K562 (cell line): ENCODE data around the gene CCDC102B. TPM values are rescaled to one million over a fixed set of nuclear protein-coding genes. Genes with fewer than 3 reads are reported as not detected.
A peak's percentile ranks its signal among the peaks of the same experiment; 100 is the strongest.

Experiments
- ATAC-seq: fragments of 200-7000 bp; cut with Tn5 transposase; 3 replicates; pipeline ENCODE4 v1.9.1; 2020; ENCODE audit warnings: moderate library complexity
- BruUV-seq: library from RNA; stranded (reverse); fragments of 400-500 nt; replicated peaks from 2 replicates; lab custom pipeline; 2021; lab: Mats Ljungman, UMichigan
- CTCF ChIA-PET: fragments of 300-600 bp; formaldehyde crosslinking; extraction: SDS; loops from one replicate; lab custom pipeline; 2021; ENCODE audit warnings: low intra/inter-chr PET ratio; lab: Yijun Ruan, JAX
- POLR2A ChIA-PET: fragments of 300-600, 350-650 bp; sonication (Branson Sonifier 250); formaldehyde crosslinking; extraction: SDS; loops from one replicate; lab custom pipeline; 2021; ENCODE audit warnings: antibody characterized with exemption, inconsistent platforms; lab: Yijun Ruan, JAX
- DNase-seq, 4 experiments: peaks; one replicate each; pipeline versions ENCODE4 v3.0.0 to v3.0.0-alpha.2; 2011 to 2018; ENCODE audit warnings: low spot score in 3 of 4, mixed read lengths in 3 of 4; ENCODE audit errors: extremely low read depth in 1 of 4
- FAIRE-seq: peaks from 2 replicates; lab custom pipeline; 2011; peaks lifted over from hg19 to GRCh38; lab: Jason Lieb, UNC
- H2AFZ ChIP-seq: 2 replicates; pipeline ENCODE4 v1.6.0; 2011; ENCODE audit warnings: low read depth, low read length, control low read depth, inconsistent platforms
- H3K27ac ChIP-seq: fragments of 200-600 bp; 3 replicates; pipeline ENCODE4 v1.8.0; 2011; ENCODE audit warnings: low read depth, mild to moderate bottlenecking, control low read depth, inconsistent platforms, low read length, moderate library complexity, mixed read lengths; ENCODE audit errors: extremely low read depth
- H3K27me3 ChIP-seq, 2 experiments: fragments of 300-600 bp in 1 of 2; 2 replicates in 1 of 2; 3 replicates in 1 of 2; pipeline versions ENCODE4 v1.6.0 to v1.8.0; 2011; ENCODE audit warnings: inconsistent platforms in 2 of 2, low read length in 2 of 2, mild to moderate bottlenecking in 1 of 2, mixed read lengths in 1 of 2, moderate library complexity in 1 of 2; ENCODE audit not compliant: control insufficient read depth in 2 of 2, insufficient read depth in 2 of 2
- H3K36me3 ChIP-seq: fragments of 300-600 bp; 3 replicates; pipeline ENCODE4 v1.8.0; 2011; ENCODE audit warnings: mild to moderate bottlenecking, low read length, inconsistent platforms; ENCODE audit not compliant: control insufficient read depth, insufficient read depth
- H3K4me1 ChIP-seq, 2 experiments: fragments of 200-600 bp in 1 of 2; replicated peaks in 1 of 2; 2 replicates in 1 of 2; 3 replicates in 1 of 2; pipeline versions ENCODE4 v1.5.1 to v1.8.0; 2011; ENCODE audit warnings: inconsistent platforms in 2 of 2, low read length in 2 of 2, mild to moderate bottlenecking in 1 of 2, mixed read lengths in 1 of 2, moderate library complexity in 1 of 2; ENCODE audit not compliant: control insufficient read depth in 2 of 2, insufficient read depth in 2 of 2
- H3K4me2 ChIP-seq: 2 replicates; pipeline ENCODE4 v1.6.1; 2011; ENCODE audit warnings: low read length, control low read depth, inconsistent platforms, mixed read lengths; ENCODE audit not compliant: insufficient read depth
- H3K4me3 ChIP-seq: fragments of 200-600 bp; sonication (generic), shearing (Covaris generic); 2 replicates; pipeline ENCODE4 v1.5.1; 2016; ENCODE audit warnings: control low read depth, inconsistent platforms
- H3K79me2 ChIP-seq: fragments of 200-600 bp; 3 replicates; pipeline ENCODE4 v1.8.0; 2011; ENCODE audit warnings: low read length, inconsistent platforms; ENCODE audit not compliant: control insufficient read depth, insufficient read depth
- H3K9ac ChIP-seq, 2 experiments: 2 replicates each; pipeline versions ENCODE4 v1.6.0 to v1.6.1; 2011; ENCODE audit warnings: low read depth in 2 of 2, low read length in 2 of 2, control low read depth in 1 of 2, inconsistent platforms in 1 of 2, mild to moderate bottlenecking in 1 of 2, mixed read lengths in 1 of 2; ENCODE audit not compliant: insufficient read depth in 1 of 2
- H3K9me1 ChIP-seq: one replicate; pipeline ENCODE4 v1.6.0; 2011; ENCODE audit warnings: inconsistent platforms, mild to moderate bottlenecking, low read length, moderate library complexity; ENCODE audit not compliant: control insufficient read depth, insufficient read depth
- H3K9me3 ChIP-seq: replicated peaks from 2 replicates; pipeline ENCODE4 v1.5.1; 2011; ENCODE audit warnings: low read depth, low read length, inconsistent platforms; ENCODE audit not compliant: control insufficient read depth, insufficient read depth
- H4K20me1 ChIP-seq: replicated peaks from 2 replicates; pipeline ENCODE4 v1.6.1; 2011; ENCODE audit warnings: low read length, inconsistent platforms, mixed read lengths; ENCODE audit not compliant: control insufficient read depth, insufficient read depth
- CEBPG ChIP-seq, 3 experiments: fragments of 200-800 bp in 1 of 3; sonication (Bioruptor generic) in 1 of 3; sonication (generic) in 1 of 3; formaldehyde crosslinking in 1 of 3; IDR thresholded peaks in 2 of 3; conservative IDR thresholded peaks in 1 of 3; 2 replicates each; pipeline versions ENCODE4 v1.6.1 to v1.8.0; 2016 to 2022; ENCODE audit warnings: missing compliant biosample characterization in 2 of 3, missing genetic modification characterization in 2 of 3, mild to moderate bottlenecking in 1 of 3, missing genetic modification reagents in 1 of 3
- RAD51 ChIP-seq: fragments of 450-650 bp; IDR thresholded peaks from 2 replicates; pipeline ENCODE4 v1.7.1; 2016; ENCODE audit warnings: low read depth, mild to moderate bottlenecking, borderline replicate concordance
- WGBS: fragments of 100-300 bp; shearing (Covaris generic); methylation state at CpG from one replicate; pipeline ENCODE4 v1.1.6; 2016; ENCODE audit warnings: low coverage, mixed read lengths; ENCODE audit not compliant: insufficient coverage; ENCODE audit errors: missing lambda C conversion rate; 5-methylcytosine and 5-hydroxymethylcytosine counted together
- in situ Hi-C: fragments of 300-500 bp; cut with MboI; formaldehyde crosslinking; loops from 4 replicates; pipeline ENCODE4 v1.15.0; 2018; ENCODE audit warnings: inconsistent platforms, mixed read lengths
- intact Hi-C: fragments of 100-400 bp; cut with micrococcal nuclease; formaldehyde crosslinking; loops from 2 replicates; pipeline ENCODE4 v1.14.2; 2022
- polyA plus RNA-seq, 8 experiments: library from polyadenylated mRNA; depleted of rRNA in 4 of 8; stranded (reverse) in 5 of 8; unstranded in 3 of 8; fragments of >200 nt; fragmentation: Nextera tagmentation in 2 of 8; fragmentation: Illumina TruSeq in 1 of 8; extraction: Ambion mirVana in 2 of 8; extraction: Trizol in 1 of 8; gene quantifications; 2 replicates each; pipeline versions ENCODE4 v1.2.1 to v1.2.3, GENCODE V29; 2011 to 2014; ENCODE audit warnings: inconsistent platforms in 1 of 8, missing spikeins in 1 of 8
- total RNA-seq, 7 experiments: library from RNA; depleted of rRNA in 6 of 7; stranded (reverse); fragments of >200 nt in 6 of 7; fragmentation: Illumina TruSeq in 2 of 7; extraction: Trizol in 2 of 7; gene quantifications; 2 replicates each; pipeline versions ENCODE4 v1.2.1 to v1.2.3, GENCODE V29; 2011 to 2021; ENCODE audit warnings: low replicate concordance in 1 of 7
- TF ChIP-seq, protein P1 (sequence below), 2 experiments: fragments of 450-650 bp in 1 of 2; sonication (generic) in 1 of 2; formaldehyde crosslinking in 1 of 2; IDR thresholded peaks in 1 of 2; conservative IDR thresholded peaks in 1 of 2; 2 replicates each; pipeline versions ENCODE4 v1.6.1 to v1.8.1; 2016 to 2023; ENCODE audit warnings: mild to moderate bottlenecking in 2 of 2, moderate library complexity in 2 of 2, inconsistent platforms in 1 of 2, missing genetic modification reagents in 1 of 2

Gene CCDC102B
- total and polyA plus RNA-seq, 9 of the 15 experiments (the other 6 are each of a cell fraction or from before 2014, with no cell fraction given), result 0.18 to 1.5 (median 0.73) TPM

DNA sequence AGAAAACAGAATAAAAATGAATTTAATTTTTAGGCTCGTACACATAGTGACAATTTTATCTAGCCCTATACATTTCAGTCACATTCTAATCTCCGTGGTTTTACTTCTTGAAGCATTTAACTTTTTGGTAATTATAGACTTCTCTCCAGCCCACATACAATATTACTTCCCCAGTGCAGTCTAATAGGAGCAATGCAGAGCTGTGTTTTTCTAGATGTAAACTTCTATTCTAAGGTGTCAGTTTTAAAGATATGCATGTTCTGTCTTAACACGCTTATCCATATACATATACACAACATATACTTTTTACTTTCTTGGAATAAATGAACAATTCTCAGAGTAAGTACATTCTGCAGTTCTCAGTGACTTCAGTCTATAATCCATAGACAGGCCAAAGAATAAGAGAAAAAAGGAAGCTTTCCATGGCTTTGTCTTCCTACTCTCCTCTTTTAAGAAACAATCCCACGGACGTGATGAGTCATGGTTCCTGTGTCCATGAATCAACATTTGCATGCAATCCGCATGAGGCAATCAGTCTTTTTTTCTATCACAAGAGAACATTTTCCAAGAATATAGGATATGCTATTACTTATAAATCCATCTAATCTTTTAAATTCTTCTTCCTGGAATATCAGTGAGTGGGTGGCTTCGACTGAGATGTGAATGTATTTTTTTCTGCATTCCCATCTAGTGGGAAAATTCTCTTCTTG is 42.8 kb downstream of the CCDC102B start:
- no TSS peak for BruUV-seq
- WGBS, result 0% methylated on average over 7 of the region's 7 CpGs
- ChIA-PET POLR2A (no interaction called here), CTCF (no interaction called here)
- Histone ChIP-seq H3K9me1 (no peaks in the 10 kb centered on the region), H3K27ac (no peak overlapping the region), H3K4me2 (no peak overlapping the region), H3K4me3 (no peak overlapping the region), H4K20me1 (no peaks in the 10 kb centered on the region), H3K9me3 (no peaks in the 10 kb centered on the region), H3K4me1 (no peaks in the 10 kb centered on the region), H3K27me3 (no peaks in the 10 kb centered on the region), H3K36me3 (no peaks in the 10 kb centered on the region), H2AFZ (no peak overlapping the region), H3K79me2 (no peaks in the 10 kb centered on the region), H3K9ac (no peak overlapping the region)
- ATAC-seq (no peak), FAIRE-seq (no peak), DNase-seq (peak in 1 of 4 experiments; percentile 2)
- intact Hi-C loops (no loop called here), in situ Hi-C loops (no loop called here)
- TF ChIP-seq, protein P1, sequence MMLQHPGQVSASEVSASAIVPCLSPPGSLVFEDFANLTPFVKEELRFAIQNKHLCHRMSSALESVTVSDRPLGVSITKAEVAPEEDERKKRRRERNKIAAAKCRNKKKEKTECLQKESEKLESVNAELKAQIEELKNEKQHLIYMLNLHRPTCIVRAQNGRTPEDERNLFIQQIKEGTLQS (IDR thresholded peaks at IDR 0.05), result peak; percentile 16; the same call in 1 of the 2 replicates
- TF ChIP-seq, protein P1 (CRISPR knock-in tag; conservative IDR thresholded peaks at IDR 0.05), result no peak
- TF ChIP-seq RAD51 (no peak), CEBPG (CRISPR knock-in tag; IDR thresholded peaks at IDR 0.05) (no peak), CEBPG (tag; conservative IDR thresholded peaks at IDR 0.05 in 1 of 2, IDR thresholded peaks at IDR 0.05 in 1 of 2) (peak; percentile 52 to 63; a peak in 3 of 4 replicates)
